Measurements from ENCODE around the gene GLB1L2. TPM values are rescaled to one million over a fixed set of nuclear protein-coding genes. Genes with fewer than 3 reads are reported as not detected.
A peak's percentile ranks its signal among the peaks of the same experiment; 100 is the strongest.
"Not testable (repeated sequence)": the region's sequence is repeated elsewhere in the genome, so short reads cannot be mapped to it uniquely, and the experiment has no call there.

Gene GLB1L2
- total RNA-seq, 1 experiment from 2014 or later: 3.7 TPM

GRCh38 chr11:134338068-134338467, 6.3 kb downstream of the GLB1L2 start:
- H3K27me3 ChIP-seq (ENCODE audit: control insufficient read depth, insufficient read depth, low read length): peaks cover 6% of the 10 kb centered on the region; the same call in 1 of the 2 replicates
- DNase-seq: no peak
- H3K4me3 ChIP-seq (ENCODE audit: insufficient read depth, low read depth, low read length): no peak overlapping the region
- H3K36me3 ChIP-seq (replicated peaks; ENCODE audit: control insufficient read depth, insufficient read depth, low read length): no peaks in the 10 kb centered on the region

DNA sequence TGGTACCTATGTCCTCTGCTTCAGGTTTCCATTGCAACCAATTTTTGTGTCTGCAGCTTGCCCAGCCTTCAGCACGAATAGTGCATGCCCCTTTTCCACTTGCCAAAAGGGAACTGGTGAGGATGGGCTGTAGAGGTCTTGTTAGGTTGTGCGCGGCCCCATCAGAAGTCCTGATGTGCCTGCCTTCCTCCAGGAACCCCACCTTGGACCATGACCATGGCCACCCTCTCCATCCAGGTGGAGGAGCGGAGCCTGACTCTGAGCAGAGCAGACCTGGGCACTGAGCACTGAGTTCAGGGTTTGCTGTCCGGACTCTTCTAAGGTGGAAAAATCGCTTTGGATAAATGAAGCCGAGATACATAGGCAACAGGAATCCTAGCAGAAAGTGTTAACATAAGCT, 6.9 kb downstream of the GLB1L2 start:
- DNase-seq: no peak
- peaks cover 2% of the 10 kb centered on the region; the same call in 1 of the 2 replicates for H3K27me3 ChIP-seq (ENCODE audit: control insufficient read depth, insufficient read depth, low read length)
- H3K36me3 ChIP-seq (replicated peaks; ENCODE audit: control insufficient read depth, insufficient read depth, low read length): no peaks in the 10 kb centered on the region
- no peak overlapping the region for H3K4me3 ChIP-seq (ENCODE audit: insufficient read depth, low read depth, low read length)

DNA sequence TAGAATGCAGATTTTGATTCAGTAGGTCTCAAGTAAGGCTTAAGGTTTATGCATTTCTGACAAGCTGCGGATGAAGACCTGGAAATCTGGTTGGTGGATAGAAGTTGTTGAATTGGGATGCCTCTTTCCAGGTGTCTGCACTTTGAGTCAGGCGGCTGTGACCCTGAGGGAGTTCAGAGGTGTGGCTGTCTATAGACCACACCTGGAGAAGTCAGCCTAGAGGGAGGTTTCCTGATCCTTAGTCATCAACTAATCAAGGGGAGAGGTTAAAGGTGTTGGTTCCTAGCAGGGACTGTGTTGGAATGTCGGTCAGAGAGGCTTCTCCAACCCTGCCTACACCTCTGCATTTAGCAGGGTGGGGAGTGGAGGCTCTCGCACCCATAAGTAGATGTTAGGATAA, 8.0 kb downstream of the GLB1L2 start:
- peak; percentile 26 for DNase-seq
- H3K27me3 ChIP-seq (ENCODE audit: control insufficient read depth, insufficient read depth, low read length): no peaks in the 10 kb centered on the region; the same call in 1 of the 2 replicates
- H3K36me3 ChIP-seq (replicated peaks; ENCODE audit: control insufficient read depth, insufficient read depth, low read length): no peaks in the 10 kb centered on the region
- H3K4me3 ChIP-seq (ENCODE audit: insufficient read depth, low read depth, low read length): no peak overlapping the region

- no peaks in the 10 kb centered on the region for H3K36me3 ChIP-seq (replicated peaks; ENCODE audit: control insufficient read depth, insufficient read depth, low read length)
- H3K4me3 ChIP-seq (ENCODE audit: insufficient read depth, low read depth, low read length): no peak overlapping the region
- DNase-seq: peak; percentile 38
- no peaks in the 10 kb centered on the region for H3K27me3 ChIP-seq (ENCODE audit: control insufficient read depth, insufficient read depth, low read length)
Measured at GRCh38 chr11:134340354-134340964, 8.7 kb downstream of the GLB1L2 start.

DNA sequence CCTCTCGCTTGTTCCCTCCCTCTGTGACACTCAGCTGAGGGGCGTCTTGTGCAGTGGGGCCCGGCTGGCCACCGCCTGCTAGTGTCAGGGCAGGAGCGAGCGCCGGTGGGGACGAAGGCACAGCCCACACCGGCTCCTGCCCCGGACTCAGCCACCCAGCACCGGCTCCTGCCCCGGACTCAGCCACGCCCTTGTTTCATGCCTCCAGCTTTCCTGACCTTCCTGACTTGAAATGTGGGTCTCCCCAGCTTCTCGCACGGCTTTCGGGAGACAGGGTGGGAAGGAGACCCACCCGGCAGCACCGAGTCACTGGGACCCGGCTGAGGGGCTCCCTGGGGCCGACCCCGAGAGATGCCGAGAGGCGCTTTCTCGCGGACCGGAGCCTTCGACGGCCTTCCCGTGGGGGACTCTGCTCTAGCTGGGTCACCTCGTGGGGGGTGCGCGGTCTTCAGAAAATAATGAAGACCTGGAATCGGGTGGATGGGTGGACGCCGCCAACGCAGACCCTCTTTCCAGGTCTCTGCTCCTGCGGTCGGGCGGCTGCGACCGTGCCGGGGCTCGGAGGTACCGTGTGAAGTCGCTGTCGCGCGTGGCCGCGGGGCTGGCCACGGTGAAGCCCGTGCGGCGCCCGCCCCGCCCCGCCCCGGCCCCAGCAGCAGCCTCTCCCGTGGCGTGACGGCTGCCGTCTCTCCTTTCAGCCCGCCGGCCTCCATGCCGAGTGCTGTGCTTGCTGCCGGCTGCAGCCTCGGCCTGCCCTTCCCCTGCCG, 10.2 kb downstream of the GLB1L2 start:
- no peaks in the 10 kb centered on the region for H3K36me3 ChIP-seq (replicated peaks; ENCODE audit: control insufficient read depth, insufficient read depth, low read length)
- peak; percentile 68 for DNase-seq
- no peak overlapping the region for H3K4me3 ChIP-seq (ENCODE audit: insufficient read depth, low read depth, low read length)
- H3K27me3 ChIP-seq (ENCODE audit: control insufficient read depth, insufficient read depth, low read length): no peaks in the 10 kb centered on the region; the same call in 1 of the 2 replicates

DNA sequence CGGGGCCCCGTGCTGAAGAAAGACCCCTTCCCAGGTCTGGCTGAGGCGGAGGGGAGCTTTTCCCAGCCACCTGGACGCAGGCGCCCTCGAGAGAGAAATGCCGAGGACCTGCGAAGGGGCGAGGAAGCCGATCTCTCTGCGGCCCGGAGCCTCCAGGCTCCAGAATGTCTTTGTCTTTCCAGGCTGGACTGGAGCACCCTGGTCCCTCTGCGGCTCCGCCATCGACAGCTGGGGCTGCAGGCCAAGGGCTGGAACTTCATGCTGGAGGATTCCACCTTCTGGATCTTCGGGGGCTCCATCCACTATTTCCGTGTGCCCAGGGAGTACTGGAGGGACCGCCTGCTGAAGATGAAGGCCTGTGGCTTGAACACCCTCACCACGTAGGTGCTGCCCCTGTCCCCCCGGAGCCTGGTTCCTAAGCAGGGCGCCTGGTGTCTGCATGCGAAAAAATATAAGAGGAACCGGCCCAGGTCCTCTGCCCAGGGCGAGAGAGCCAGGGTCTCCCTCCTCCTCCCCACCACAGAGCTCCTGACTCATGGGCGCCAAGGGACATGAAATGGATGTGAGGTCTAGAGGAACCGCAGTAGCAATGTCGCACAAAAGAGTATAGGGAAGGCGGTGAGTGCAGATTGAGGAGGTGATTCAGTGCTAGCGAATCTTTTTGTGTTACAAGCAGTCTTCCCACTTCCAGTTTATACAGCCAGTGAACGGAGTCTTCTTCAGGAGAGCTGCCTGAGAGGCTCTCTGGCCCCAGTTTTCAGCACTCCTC, 11.0 kb downstream of the GLB1L2 start:
- H3K36me3 ChIP-seq (replicated peaks; ENCODE audit: control insufficient read depth, insufficient read depth, low read length): no peaks in the 10 kb centered on the region
- DNase-seq: no peak
- H3K4me3 ChIP-seq (ENCODE audit: insufficient read depth, low read depth, low read length): no peak overlapping the region
- no peaks in the 10 kb centered on the region; the same call in 1 of the 2 replicates for H3K27me3 ChIP-seq (ENCODE audit: control insufficient read depth, insufficient read depth, low read length)

GRCh38 chr11:134343646-134344045, 11.9 kb downstream of the GLB1L2 start:
- DNase-seq: peak; percentile 26
- Histone ChIP-seq H3K4me3 (ENCODE audit: insufficient read depth, low read depth, low read length) (no peak overlapping the region), H3K27me3 (ENCODE audit: control insufficient read depth, insufficient read depth, low read length) (no peaks in the 10 kb centered on the region; the same call in 1 of the 2 replicates), H3K36me3 (replicated peaks; ENCODE audit: control insufficient read depth, insufficient read depth, low read length) (no peaks in the 10 kb centered on the region)

DNA sequence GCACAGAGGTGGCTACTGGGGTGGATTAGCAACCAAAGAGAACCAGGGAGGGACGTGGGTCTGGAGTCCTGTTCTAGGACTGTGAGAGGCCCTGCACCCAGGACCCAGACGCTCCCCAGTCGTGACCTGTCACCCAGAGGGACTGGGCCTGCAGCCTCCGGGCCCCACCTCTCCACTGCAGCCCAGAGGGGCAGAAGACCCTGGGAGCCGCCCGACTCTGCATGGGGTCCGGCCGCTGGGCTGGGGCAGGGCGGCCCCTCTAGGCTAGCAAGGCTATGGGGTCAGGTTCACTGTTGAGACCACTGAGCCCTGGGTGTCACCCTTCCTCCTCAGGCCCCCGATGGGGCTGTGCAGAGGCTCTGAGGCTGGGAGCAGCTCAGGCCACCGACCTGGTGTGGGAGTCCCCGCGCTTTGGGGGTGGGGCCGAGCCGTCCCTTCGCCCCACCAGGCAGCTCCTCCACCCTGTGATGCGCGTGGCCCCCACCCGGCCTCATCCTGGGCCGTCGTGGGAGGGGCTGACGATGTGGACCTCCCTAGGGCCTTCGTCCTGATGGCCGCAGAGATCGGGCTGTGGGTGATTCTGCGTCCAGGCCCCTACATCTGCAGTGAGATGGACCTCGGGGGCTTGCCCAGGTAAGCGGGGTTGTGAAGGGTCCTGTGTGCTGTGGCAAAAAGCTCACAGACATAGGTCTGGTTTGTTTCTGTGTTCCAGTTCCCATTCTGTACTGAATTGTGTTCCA, 12.9 kb downstream of the GLB1L2 start:
- DNase-seq; H3K36me3 ChIP-seq (replicated peaks; ENCODE audit: control insufficient read depth, insufficient read depth, low read length); H3K27me3 ChIP-seq (ENCODE audit: control insufficient read depth, insufficient read depth, low read length); H3K4me3 ChIP-seq (ENCODE audit: insufficient read depth, low read depth, low read length): not testable (repeated sequence)

DNA sequence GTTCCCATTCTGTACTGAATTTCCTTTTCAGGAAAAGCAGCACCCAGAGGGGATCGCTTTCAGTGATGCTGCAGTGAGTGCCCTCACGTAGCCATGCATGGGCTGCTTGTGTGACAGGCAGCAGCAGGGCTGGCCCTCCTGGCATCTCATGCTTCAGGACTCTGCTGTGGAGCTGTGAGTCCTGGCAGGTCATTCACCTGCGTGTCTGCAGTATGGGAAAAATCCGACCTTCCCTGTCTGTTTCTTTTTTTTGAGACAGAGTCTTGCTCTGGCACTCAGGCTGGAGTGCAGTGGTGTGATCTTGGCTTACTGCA, 13.4 kb downstream of the GLB1L2 start:
- H3K4me3 ChIP-seq (ENCODE audit: insufficient read depth, low read depth, low read length): no peak overlapping the region
- no peaks in the 10 kb centered on the region; the same call in 1 of the 2 replicates for H3K27me3 ChIP-seq (ENCODE audit: control insufficient read depth, insufficient read depth, low read length)
- DNase-seq: peak; percentile 28
- H3K36me3 ChIP-seq (replicated peaks; ENCODE audit: control insufficient read depth, insufficient read depth, low read length): no peaks in the 10 kb centered on the region

DNA sequence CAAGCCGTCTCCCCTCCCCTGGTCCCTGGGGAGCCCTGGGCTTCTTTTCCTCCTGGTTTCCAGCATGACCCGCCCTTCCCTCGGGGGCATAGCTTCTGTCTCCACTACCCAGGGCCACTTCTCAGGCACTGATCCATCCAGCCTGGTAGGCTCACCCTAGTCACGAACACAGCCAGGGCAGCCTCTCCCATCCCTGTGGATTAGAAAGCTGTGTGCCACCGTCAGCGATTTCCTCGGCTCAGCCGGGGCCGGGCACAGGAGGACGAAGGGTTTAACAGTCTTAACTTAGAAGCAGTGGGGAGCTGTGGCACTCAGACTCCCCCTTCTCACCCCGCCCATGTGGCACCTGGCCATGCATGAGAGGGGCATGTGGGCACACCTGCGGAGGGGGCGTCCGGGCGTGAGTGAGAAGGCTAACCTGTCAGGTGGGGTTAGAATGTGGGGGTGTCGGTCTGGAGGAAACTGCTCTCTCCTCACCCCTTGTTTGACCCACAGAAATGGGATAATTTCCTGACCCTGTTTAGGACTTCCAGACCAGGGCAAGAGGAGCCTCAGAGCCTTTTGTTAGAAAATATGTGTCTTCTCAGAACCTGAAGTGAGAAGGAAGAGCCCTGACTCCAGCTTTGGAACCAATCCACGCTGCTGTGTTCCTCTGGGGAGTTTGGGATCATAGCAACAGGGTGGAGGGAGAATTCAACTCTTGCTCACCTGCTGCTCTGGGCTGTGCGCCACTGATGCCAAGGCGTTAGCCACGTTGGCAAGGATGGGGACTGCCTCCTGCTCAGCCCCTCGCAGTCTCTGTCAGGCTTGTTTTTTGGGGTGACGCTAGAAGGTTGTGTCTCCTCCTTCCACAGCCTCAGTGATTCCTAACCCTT, 14.6 kb downstream of the GLB1L2 start:
- Histone ChIP-seq H3K27me3 (ENCODE audit: control insufficient read depth, insufficient read depth, low read length) (no peaks in the 10 kb centered on the region; the same call in 1 of the 2 replicates), H3K36me3 (replicated peaks; ENCODE audit: control insufficient read depth, insufficient read depth, low read length) (no peaks in the 10 kb centered on the region), H3K4me3 (ENCODE audit: insufficient read depth, low read depth, low read length) (no peak overlapping the region)
- peak; percentile 35 for DNase-seq

GRCh38 chr11:134346976-134347350, 15.2 kb downstream of the GLB1L2 start:
- Histone ChIP-seq H3K27me3 (ENCODE audit: control insufficient read depth, insufficient read depth, low read length) (no peaks in the 10 kb centered on the region; the same call in 1 of the 2 replicates), H3K36me3 (replicated peaks; ENCODE audit: control insufficient read depth, insufficient read depth, low read length) (no peaks in the 10 kb centered on the region), H3K4me3 (ENCODE audit: insufficient read depth, low read depth, low read length) (no peak overlapping the region)
- no peak for DNase-seq

DNA sequence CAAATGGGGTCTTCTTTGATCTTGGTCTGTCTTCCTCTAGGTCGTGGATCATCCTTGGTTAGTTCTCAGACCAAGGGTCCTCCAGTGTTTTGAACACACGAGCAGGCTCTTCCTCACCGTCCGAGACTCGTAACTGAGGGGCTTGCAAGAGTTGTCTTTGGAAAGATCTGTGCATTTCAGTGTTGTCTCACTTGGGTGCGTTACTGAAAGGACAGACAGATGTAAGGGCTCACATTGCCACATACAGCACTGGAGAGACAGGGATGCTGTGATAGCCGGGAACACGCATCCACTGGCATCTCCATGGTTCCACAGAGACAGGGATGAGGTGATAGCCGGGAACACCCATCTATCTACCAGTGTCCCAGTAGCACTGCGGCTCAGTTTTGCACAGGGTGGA, 15.7 kb downstream of the GLB1L2 start:
- DNase-seq: peak; percentile 19
- H3K36me3 ChIP-seq (replicated peaks; ENCODE audit: control insufficient read depth, insufficient read depth, low read length): no peaks in the 10 kb centered on the region
- no peak overlapping the region for H3K4me3 ChIP-seq (ENCODE audit: insufficient read depth, low read depth, low read length)

DNA sequence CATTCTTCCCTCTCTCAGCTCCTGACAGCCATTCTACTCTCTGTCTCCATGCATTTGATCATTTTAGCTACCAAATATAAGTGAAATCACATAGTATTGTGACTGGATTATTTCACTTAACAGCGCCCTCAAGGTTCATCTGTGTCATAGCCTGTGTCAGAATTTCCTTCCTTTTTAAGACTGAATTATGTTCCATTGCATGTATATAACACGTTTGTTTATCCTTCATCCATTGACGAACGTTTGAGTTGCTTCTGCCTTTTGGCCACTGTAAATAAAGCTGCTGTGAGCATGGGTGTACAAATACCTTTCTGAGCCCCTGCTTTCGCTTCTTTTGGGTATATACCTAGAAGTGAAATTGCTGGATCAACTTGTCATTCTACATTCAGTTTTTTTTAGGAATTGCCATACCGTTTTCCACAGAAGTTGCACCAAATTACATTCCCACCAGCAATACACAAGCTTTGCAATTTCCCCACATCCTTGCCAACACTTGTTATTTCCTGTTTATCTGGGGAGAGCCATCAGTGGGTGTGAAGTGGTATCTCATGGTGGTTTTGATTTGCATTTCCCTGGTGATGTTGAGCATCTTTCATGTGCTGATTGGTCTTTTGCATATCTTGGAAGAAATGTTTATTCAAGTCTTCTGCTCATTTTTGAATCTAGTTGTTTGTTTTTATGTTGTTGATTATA, 17.5 kb downstream of the GLB1L2 start:
- H3K36me3 ChIP-seq (replicated peaks; ENCODE audit: control insufficient read depth, insufficient read depth, low read length): no peaks in the 10 kb centered on the region
- no peak for DNase-seq
- H3K4me3 ChIP-seq (ENCODE audit: insufficient read depth, low read depth, low read length): no peak overlapping the region
- H3K27me3 ChIP-seq (ENCODE audit: control insufficient read depth, insufficient read depth, low read length): no peaks in the 10 kb centered on the region; the same call in 1 of the 2 replicates

More for the DNA sequence above, 15.7 kb downstream of the GLB1L2 start:
- no peaks in the 10 kb centered on the region; the same call in 1 of the 2 replicates for H3K27me3 ChIP-seq (ENCODE audit: control insufficient read depth, insufficient read depth, low read length)
